Measurements from ENCODE around the gene MAGI2. TPM values are rescaled to one million over a fixed set of nuclear protein-coding genes. Genes with fewer than 3 reads are reported as not detected.

The MAGI2 gene
- total and polyA plus RNA-seq, 2 of the 13 experiments (the other 11 are each of a cell fraction or from before 2014, with no cell fraction given) = 1.5 to 3.8 TPM

- TF ChIP-seq USF2 (IDR thresholded peaks at IDR 0.05; ENCODE audit: low read depth, low read length) = no peak
- TF ChIP-seq USF2 (CRISPR knock-in tag; IDR thresholded peaks at IDR 0.05; ENCODE audit: borderline replicate concordance) = no peak
- TF ChIP-seq SMYD3 (CRISPR knock-in tag; IDR thresholded peaks at IDR 0.05) = no peak
- TF ChIP-seq ZNF260 (CRISPR knock-in tag; IDR thresholded peaks at IDR 0.05; ENCODE audit: borderline replicate concordance, low read depth) = no peak
- no peak for TF ChIP-seq ZNF660 (CRISPR knock-in tag; IDR thresholded peaks at IDR 0.05; ENCODE audit: borderline replicate concordance, low read depth)
- TF ChIP-seq ZFP36L1 (CRISPR knock-in tag; IDR thresholded peaks at IDR 0.05) = no peak
- no peak for TF ChIP-seq ZC3H4 (CRISPR knock-in tag; IDR thresholded peaks at IDR 0.05; ENCODE audit: borderline replicate concordance)
Observed at GRCh38 chr7:78317371-78317770, 1136.1 kb downstream of the MAGI2 start (continued).

GRCh38 chr7:78316110-78316509, 1137.4 kb downstream of the MAGI2 start:
- CTCF ChIA-PET (ENCODE audit: low intra/inter-chr PET ratio, low total read pairs) = no interaction called here
- H3K36me3 ChIP-seq (replicated peaks in 1 of 2; ENCODE audit: control insufficient read depth in 1 of 2, insufficient read depth in 2 of 2, low read length in 2 of 2) = no peaks in the 10 kb centered on the region
- POLR2A ChIA-PET = no interaction called here
- no peaks in the 10 kb centered on the region for H3K27me3 ChIP-seq (ENCODE audit: control insufficient read depth in 1 of 2, insufficient read depth in 2 of 2, low read length in 2 of 2)
- H2AFZ ChIP-seq (ENCODE audit: low read length) = no peak overlapping the region
- no peaks in the 10 kb centered on the region for H3K4me1 ChIP-seq (ENCODE audit: insufficient read depth, low read length)
- H3K27ac ChIP-seq (ENCODE audit: extremely low read length, insufficient read depth, low read length) = no peak overlapping the region
- H4K20me1 ChIP-seq (ENCODE audit: insufficient read depth, low read length) = no peaks in the 10 kb centered on the region
- DNase-seq (ENCODE audit: low spot score) (no peak), ATAC-seq (no peak), FAIRE-seq (no peak)
- TF ChIP-seq SALL2 (CRISPR knock-in tag; IDR thresholded peaks at IDR 0.05) (no peak), IKZF4 (CRISPR knock-in tag; IDR thresholded peaks at IDR 0.05; ENCODE audit: borderline replicate concordance, low read depth, not compliant biosample characterization) (no peak), TCF12 (IDR thresholded peaks at IDR 0.05) (no peak), TCF12 (CRISPR knock-in tag; IDR thresholded peaks at IDR 0.05) (no peak), TCF7L2 (IDR thresholded peaks at IDR 0.05; ENCODE audit: low read depth, low read length) (no peak)
- BruUV-seq (replicated peaks) = no TSS peak
- H3K4me2 ChIP-seq (ENCODE audit: low read depth, low read length) = no peak overlapping the region
- no peak overlapping the region for H3K9ac ChIP-seq (ENCODE audit: insufficient read depth, low read depth, low read length)
- intact Hi-C loops (cut with micrococcal nuclease; ENCODE audit: unreplicated experiment) (no loop called here), in situ Hi-C loops (cut with HindIII; ENCODE audit: extremely low pct_ligation_motif_present, low pct_unique_long_range_greater_than_20kb) (no loop called here)
- H3K9me3 ChIP-seq (ENCODE audit: low read length) = no peaks in the 10 kb centered on the region
- no peak overlapping the region for H3K4me3 ChIP-seq (replicated peaks in 1 of 3; ENCODE audit: insufficient read depth in 1 of 3, low read depth in 2 of 3, low read length in 3 of 3)
- H3K79me2 ChIP-seq (ENCODE audit: insufficient read depth, low read length) = no peaks in the 10 kb centered on the region
